Measurements from ENCODE around the gene UBE2Q2. TPM values are rescaled to one million over a fixed set of nuclear protein-coding genes. Genes with fewer than 3 reads are reported as not detected.
A peak's percentile ranks its signal among the peaks of the same experiment; 100 is the strongest.
"Not testable (repeated sequence)": the region's sequence is repeated elsewhere in the genome, so short reads cannot be mapped to it uniquely, and the experiment has no call there.

The UBE2Q2 gene
- 10 to 100 TPM; 15.4 to 17.8 TPM for total RNA-seq

GRCh38 chr15:75842722-75843677 is at the start of gene UBE2Q2:
TSS of gene UBE2Q2 (plus strand) at chr15:75843447. CDS start at chr15:75843667, 220 bp downstream.
- peak; percentile 71 to 77 for ATAC-seq
- H3K9me3 Mint-ChIP-seq: no peaks in the 10 kb centered on the region
- peak within 1 kb of the TSS; percentile 84 for H3K27ac Mint-ChIP-seq
- H3K36me3 Mint-ChIP-seq: peaks cover 14 to 16% of the 10 kb centered on the region in 2 donors
- peak; percentile 70 for DNase-seq (ENCODE audit: low spot score in 2 of 2)

GRCh38 chr15:75796321-75796720 is 46.9 kb upstream of the UBE2Q2 start:
- DNase-seq (ENCODE audit: low spot score in 2 of 2): no peak
- Mint-ChIP-seq H3K27ac (no peak overlapping the region), H3K36me3 (no peaks in the 10 kb centered on the region), H3K9me3 (no peaks in the 10 kb centered on the region)
- no peak for ATAC-seq

- ATAC-seq; H3K36me3 Mint-ChIP-seq; DNase-seq (ENCODE audit: low spot score in 2 of 2); H3K27ac Mint-ChIP-seq; H3K9me3 Mint-ChIP-seq: not testable (repeated sequence)
Observed at GRCh38 chr15:75797146-75797545, 46.1 kb upstream of the UBE2Q2 start.

- ATAC-seq (no peak), DNase-seq (ENCODE audit: low spot score in 2 of 2) (no peak)
- Mint-ChIP-seq H3K27ac (no peak overlapping the region), H3K36me3 (no peaks in the 10 kb centered on the region), H3K9me3 (no peaks in the 10 kb centered on the region)
Observed at GRCh38 chr15:75799190-75799589, 44.1 kb upstream of the UBE2Q2 start.

GRCh38 chr15:75800409-75800808 is 42.8 kb upstream of the UBE2Q2 start:
- H3K9me3 Mint-ChIP-seq; ATAC-seq; DNase-seq (ENCODE audit: low spot score in 2 of 2); H3K36me3 Mint-ChIP-seq; H3K27ac Mint-ChIP-seq: not testable (repeated sequence)

GRCh38 chr15:75801859-75802593 is 41.2 kb upstream of the UBE2Q2 start:
- DNase-seq (ENCODE audit: low spot score in 2 of 2) (peak; percentile 78 to 83), ATAC-seq (peak; percentile 99 to 100)
- Mint-ChIP-seq H3K36me3 (no peaks in the 10 kb centered on the region), H3K9me3 (no peaks in the 10 kb centered on the region), H3K27ac (no peak overlapping the region)

- not testable (repeated sequence) for DNase-seq (ENCODE audit: low spot score in 2 of 2); H3K27ac Mint-ChIP-seq
- peak in 1 of 2 donors; percentile 56 for ATAC-seq
Observed at GRCh38 chr15:75807486-75807885, 35.8 kb upstream of the UBE2Q2 start.

GRCh38 chr15:75808009-75808408 is 35.2 kb upstream of the UBE2Q2 start:
- H3K36me3 Mint-ChIP-seq; H3K9me3 Mint-ChIP-seq; H3K27ac Mint-ChIP-seq; DNase-seq (ENCODE audit: low spot score in 2 of 2): not testable (repeated sequence)
- ATAC-seq: peak in 1 of 2 donors; percentile 43

More at GRCh38 chr15:75807486-75807885, 35.8 kb upstream of the UBE2Q2 start:
- not testable (repeated sequence) for H3K9me3 Mint-ChIP-seq, H3K36me3 Mint-ChIP-seq

- no peak for DNase-seq (ENCODE audit: low spot score in 2 of 2)
- ATAC-seq: no peak
- Mint-ChIP-seq H3K27ac (no peak overlapping the region), H3K9me3 (no peaks in the 10 kb centered on the region), H3K36me3 (no peaks in the 10 kb centered on the region)
Observed at GRCh38 chr15:75808563-75808962, 34.7 kb upstream of the UBE2Q2 start.

- no peaks in the 10 kb centered on the region for H3K36me3 Mint-ChIP-seq
- no peak for DNase-seq (ENCODE audit: low spot score in 2 of 2)
- peak; percentile 44 to 47 for ATAC-seq
- H3K9me3 Mint-ChIP-seq: no peaks in the 10 kb centered on the region
- H3K27ac Mint-ChIP-seq: no peak overlapping the region
Observed at GRCh38 chr15:75809986-75810750, 33.1 kb upstream of the UBE2Q2 start.

- DNase-seq (ENCODE audit: low spot score in 2 of 2) (no peak), ATAC-seq (no peak)
- H3K9me3 Mint-ChIP-seq: no peaks in the 10 kb centered on the region
- H3K36me3 Mint-ChIP-seq: no peaks in the 10 kb centered on the region
- no peak overlapping the region for H3K27ac Mint-ChIP-seq
Observed at GRCh38 chr15:75810874-75811498, 32.3 kb upstream of the UBE2Q2 start.

GRCh38 chr15:75811626-75812025 is 31.6 kb upstream of the UBE2Q2 start:
- no peak for DNase-seq (ENCODE audit: low spot score in 2 of 2)
- no peak overlapping the region for H3K27ac Mint-ChIP-seq
- no peak for ATAC-seq
- no peaks in the 10 kb centered on the region for H3K36me3 Mint-ChIP-seq
- H3K9me3 Mint-ChIP-seq: no peaks in the 10 kb centered on the region

- Mint-ChIP-seq H3K36me3 (no peaks in the 10 kb centered on the region), H3K27ac (no peak overlapping the region), H3K9me3 (no peaks in the 10 kb centered on the region)
- ATAC-seq (no peak), DNase-seq (ENCODE audit: low spot score in 2 of 2) (no peak)
Observed at GRCh38 chr15:75814794-75815193, 28.5 kb upstream of the UBE2Q2 start.

GRCh38 chr15:75815811-75816719 is 27.2 kb upstream of the UBE2Q2 start:
- Mint-ChIP-seq H3K27ac (no peak overlapping the region), H3K36me3 (no peaks in the 10 kb centered on the region), H3K9me3 (no peaks in the 10 kb centered on the region)
- ATAC-seq: peak in 1 of 2 donors; percentile 30
- no peak for DNase-seq (ENCODE audit: low spot score in 2 of 2)

GRCh38 chr15:75817138-75817935 is 25.9 kb upstream of the UBE2Q2 start:
- no peaks in the 10 kb centered on the region for H3K36me3 Mint-ChIP-seq
- H3K27ac Mint-ChIP-seq: no peak overlapping the region
- no peaks in the 10 kb centered on the region for H3K9me3 Mint-ChIP-seq
- peak; percentile 93 to 97 for ATAC-seq
- no peak for DNase-seq (ENCODE audit: low spot score in 2 of 2)

All from activated naive CD4-positive, alpha-beta T cell treated with anti-CD3 and anti-CD28 coated beads, Interleukin-2, amount 50 U/mL, for 72 hours (primary cell).